HG02938 (cell line): Measurements from ENCODE around the gene HOXB8.

Experiments
- ATAC-seq: cut with Tn5 transposase; IDR thresholded peaks from one replicate; pipeline ENCODE4 v1.9.1; 2021; ENCODE audit warnings: mild to moderate bottlenecking, moderate library complexity; ENCODE audit not compliant: unreplicated experiment

HOXB8 gene

DNA sequence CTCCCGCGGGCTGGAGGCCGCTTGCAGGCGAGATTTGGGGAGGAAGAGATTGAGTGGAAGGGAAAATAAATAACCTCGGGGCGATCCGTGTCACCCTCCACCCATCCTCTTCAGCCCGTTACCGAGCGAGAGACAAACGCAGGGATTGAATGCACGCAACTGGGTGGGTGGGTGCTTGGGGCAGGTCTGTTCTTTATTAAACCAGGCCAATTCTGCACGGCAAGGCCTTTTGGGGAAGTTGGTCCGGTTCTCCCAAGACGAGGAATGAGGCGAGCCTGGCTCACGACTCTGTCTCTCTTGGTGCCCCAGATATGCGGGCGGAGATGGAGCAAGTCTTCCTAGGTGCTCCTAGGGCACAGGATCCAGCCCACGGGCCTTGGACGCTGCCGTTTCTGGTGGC is 3.9 kb downstream of the HOXB8 start:
- no peak for ATAC-seq

DNA sequence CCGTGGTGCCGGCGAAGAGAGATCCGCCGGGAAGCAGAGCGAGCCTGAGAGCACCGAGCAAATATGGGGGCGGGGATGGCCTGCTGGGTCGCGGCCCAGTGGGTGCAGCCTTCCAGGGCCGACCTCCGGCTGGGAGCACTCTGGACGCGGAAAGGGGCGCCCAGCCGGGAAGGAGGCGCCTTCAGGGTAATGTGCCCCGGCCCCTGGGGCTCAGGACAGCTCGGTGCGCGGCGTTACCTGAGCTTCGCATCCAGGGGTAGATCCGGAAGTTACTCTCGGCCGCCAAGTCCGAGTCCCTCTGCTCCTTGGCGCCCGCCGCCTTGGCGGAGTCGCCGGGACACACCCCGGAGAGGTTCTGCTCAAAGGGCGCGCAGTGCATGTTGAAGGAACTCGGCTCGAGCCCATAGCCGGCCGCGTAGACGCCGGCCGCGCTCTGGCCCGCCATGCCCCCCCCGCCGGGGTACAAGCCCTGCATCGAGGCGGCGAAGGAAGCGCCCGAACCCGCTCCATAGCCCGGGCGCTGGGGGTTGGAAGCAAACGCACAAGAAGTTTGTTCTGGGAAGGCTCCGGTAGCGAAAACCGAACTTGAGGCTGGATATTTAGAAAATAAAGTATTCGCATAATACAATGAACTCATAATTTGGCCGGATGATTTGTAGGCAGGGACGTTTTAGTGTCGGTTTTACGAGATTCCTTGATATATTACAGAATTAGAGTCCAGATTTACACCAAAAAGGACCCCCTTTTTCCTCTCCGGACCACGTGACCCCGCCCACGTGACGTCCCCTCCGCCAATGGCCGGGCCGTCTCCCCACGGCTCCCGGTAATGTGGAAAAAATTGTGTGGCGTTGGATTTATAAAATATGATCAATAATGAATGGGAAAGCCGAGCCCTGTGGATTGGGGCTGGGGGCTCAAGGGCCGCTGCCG is 4.5 kb downstream of the HOXB8 start, which contains the start of gene HOXB7:
TSS of gene HOXB7 (minus strand) at position 736 of the 930 bp plus-strand sequence. CDS start at position 637, 99 bp downstream.
- ATAC-seq: no peak

- ATAC-seq: no peak
Observed at GRCh38 chr17:48609759-48610281, 5.3 kb downstream of the HOXB8 start.

GRCh38 chr17:48609033-48609432 is 6.1 kb downstream of the HOXB8 start:
- no peak for ATAC-seq

- ATAC-seq: no peak
Observed at GRCh38 chr17:48608494-48608834, 6.6 kb downstream of the HOXB8 start.

DNA sequence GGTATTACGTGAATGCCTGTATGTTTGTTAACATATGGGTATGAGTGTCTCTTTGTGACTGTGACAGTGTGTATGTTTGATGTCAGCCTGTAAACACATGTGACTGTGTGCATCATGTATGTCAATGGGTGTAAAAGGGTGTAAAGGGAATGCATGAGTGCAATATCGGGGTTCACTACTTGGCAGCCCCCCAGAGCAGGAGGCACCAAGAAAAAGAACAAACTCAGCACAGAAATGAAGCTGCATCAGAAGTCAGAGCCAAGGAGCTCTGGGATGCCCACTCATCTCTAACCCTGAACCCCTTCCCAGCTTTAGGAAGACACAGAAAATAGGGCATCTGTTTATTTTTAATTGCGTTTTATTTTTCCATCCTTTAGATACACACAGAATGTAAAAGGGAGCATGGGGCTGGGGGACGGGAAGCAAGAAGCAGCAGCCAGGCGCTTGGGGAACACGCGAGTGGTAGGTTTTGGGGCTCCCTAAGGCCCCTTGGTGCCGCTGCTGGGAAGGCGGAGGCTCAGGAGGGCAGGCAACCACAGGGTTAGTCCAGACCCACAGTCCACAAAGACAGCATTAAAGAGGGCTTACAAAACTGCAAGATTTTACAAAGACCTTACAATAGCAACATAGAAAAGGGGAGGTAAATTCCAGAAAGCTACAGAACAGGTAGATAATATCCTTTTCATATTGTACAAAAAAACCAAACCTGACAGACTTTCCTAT is 8.0 kb downstream of the HOXB8 start:
- ATAC-seq: no peak

DNA sequence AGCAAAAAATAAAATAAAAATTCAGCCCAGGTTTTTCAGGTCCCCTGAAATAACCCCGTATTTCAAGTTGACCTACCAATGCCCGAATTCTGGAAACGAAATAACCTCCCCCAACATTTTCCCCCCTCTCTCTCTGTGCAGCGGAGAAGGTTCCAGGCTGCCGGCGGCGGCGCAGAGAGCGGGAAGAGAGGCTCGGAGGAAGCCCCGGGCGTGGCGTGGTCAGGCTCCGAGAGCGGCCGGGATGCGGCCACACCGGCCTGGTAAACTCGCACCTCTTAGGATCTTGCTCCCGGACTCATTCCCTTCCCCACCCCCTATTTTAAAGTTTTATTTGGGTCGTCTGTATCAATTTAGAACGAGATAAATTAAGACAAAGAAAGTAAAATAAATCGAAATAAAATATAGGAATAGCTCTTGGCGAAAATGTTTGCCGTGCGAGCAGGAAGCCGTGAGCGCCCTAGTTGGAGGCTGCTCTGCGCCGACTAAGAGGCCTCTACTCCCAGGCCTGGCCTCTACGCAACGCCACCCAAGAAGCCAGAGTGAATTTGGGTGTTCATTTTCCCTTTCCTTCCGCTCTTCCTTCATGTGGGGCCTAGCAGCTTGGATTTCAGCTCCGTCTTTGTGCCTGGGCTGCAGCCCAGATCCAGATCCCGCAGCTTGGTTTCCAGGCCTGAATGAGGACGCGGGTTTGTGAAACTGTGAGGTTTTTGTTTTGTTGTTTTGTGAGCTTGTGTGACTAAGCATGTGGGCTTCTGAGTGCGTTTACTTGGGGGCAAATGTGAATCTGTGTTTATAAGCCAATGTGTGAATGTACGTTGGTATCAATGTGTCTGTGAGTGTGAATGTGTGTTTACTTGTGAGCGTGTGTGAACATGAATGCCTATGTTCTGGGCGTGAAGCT is 8.9 kb downstream of the HOXB8 start:
- ATAC-seq: no peak

DNA sequence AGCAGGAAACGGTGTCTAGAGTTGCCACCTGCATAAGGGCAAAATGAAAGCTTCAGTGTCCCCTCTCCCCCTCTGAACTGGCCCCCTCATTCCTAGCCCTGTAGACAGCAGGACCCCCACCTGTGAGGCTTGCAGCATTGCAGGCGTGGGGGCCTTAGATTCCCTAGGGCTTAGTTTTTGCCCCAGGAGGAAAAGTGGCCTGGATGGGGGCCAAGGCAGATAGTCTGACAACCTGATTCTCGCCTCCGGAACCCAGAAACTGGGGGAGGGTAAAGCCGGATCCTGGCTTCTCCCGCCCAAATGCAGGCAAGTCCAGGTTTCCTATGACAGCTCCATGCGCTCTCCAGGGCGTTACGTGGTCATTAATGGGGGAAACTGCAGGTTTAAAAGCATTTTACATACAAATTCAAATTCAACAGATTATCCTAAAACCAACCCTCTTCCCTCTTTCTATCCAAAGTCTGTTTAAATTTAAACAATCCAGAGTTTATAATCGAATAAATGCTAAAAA is 9.6 kb downstream of the HOXB8 start:
- no peak for ATAC-seq

GRCh38 chr17:48604770-48605329 is 10.2 kb downstream of the HOXB8 start, which contains the start of gene HOXB6:
TSS of gene HOXB6 (minus strand) at chr17:48604986. CDS start at chr17:48598150, 6,836 bp downstream.
- ATAC-seq: no peak

- ATAC-seq: no peak
Observed at GRCh38 chr17:48603959-48604769, 10.9 kb downstream of the HOXB8 start.

GRCh38 chr17:48601539-48602425 is 13.3 kb downstream of the HOXB8 start:
- ATAC-seq: no peak

DNA sequence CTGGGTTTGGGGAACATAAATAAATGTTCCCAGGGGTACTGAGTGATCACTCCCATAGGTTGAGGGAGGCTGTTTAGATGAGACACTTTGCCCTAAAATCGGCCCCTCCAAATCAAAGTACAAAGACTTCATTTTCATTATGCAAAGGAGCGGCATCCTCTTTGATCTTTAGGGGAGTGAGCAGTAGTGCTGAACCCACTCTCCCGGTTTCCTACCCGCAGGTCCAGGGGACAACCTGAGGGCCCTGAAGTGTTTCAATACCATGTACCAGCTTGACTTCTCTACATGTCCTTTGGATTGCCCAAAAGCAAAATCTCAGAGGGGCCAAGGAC is 13.9 kb downstream of the HOXB8 start:
- no peak for ATAC-seq

GRCh38 chr17:48600244-48601098 is 14.6 kb downstream of the HOXB8 start:
- no peak for ATAC-seq

GRCh38 chr17:48599354-48599753 is 15.7 kb downstream of the HOXB8 start:
- ATAC-seq: no peak

DNA sequence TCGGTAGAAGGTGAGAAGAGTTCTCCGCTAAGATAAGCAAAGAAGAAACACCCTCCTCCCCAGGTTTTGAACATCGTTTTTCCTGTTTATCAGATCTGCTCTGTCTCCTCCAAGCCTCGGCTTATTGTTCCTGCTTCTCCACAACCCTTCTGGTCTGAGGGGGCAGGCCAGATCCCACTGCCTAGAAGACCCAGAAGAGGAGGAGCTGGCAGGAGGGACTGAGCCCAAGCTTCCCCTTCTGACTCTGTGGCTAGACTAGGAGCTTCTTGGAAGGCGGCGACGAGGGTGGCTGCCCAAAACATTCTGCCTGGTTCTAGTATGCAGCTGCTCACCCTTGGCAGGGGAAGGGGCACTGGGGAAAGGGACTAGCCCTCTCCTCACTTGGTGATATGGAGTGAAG is 16.4 kb downstream of the HOXB8 start:
- no peak for ATAC-seq

GRCh38 chr17:48597778-48598631 is 17.1 kb downstream of the HOXB8 start:
- ATAC-seq: no peak

GRCh38 chr17:48597528-48597777 is 17.6 kb downstream of the HOXB8 start:
- no peak for ATAC-seq
